H1 (cell line): ENCODE results near the gene TPD52L2. TPM values are rescaled to one million over a fixed set of nuclear protein-coding genes. Genes with fewer than 3 reads are reported as not detected.

ENCODE experiments used
- CTCF ChIA-PET: fragments of 300-600 bp; sonication (Branson Sonifier 250); formaldehyde crosslinking; loops from one replicate; lab custom pipeline; 2021; ENCODE audit not compliant: partially characterized antibody; lab: Charles Lee
- POLR2A ChIA-PET: fragments of 300-600 bp; sonication (Branson Sonifier 250); formaldehyde crosslinking; loops from one replicate; lab custom pipeline; 2021; ENCODE audit warnings: inconsistent platforms; ENCODE audit not compliant: partially characterized antibody; lab: Charles Lee
- DNase-seq, 2 experiments: peaks; one replicate each; pipeline versions ENCODE4 v3.0.0 to v3.0.0-alpha.2; 2010 to 2022; ENCODE audit warnings: low spot score in 2 of 2, low read depth in 1 of 2, mixed read lengths in 1 of 2
- FAIRE-seq: peaks from 2 replicates; lab custom pipeline; 2011; peaks lifted over from hg19 to GRCh38; lab: Jason Lieb, UNC
- H2AFZ ChIP-seq: 2 replicates; pipeline ENCODE4 v1.8.1; 2012; ENCODE audit warnings: low read length, inconsistent platforms
- H2AK5ac ChIP-seq: 2 replicates; pipeline ENCODE4 v1.6.1; 2013; ENCODE audit warnings: low read depth, low read length
- H2BK120ac ChIP-seq: replicated peaks from 2 replicates; pipeline ENCODE3; 2013; ENCODE audit warnings: low read depth, low read length, inconsistent platforms
- H2BK12ac ChIP-seq: 2 replicates; pipeline ENCODE4 v1.6.1; 2013; ENCODE audit warnings: low read depth, low read length
- H2BK15ac ChIP-seq: 2 replicates; pipeline ENCODE4 v1.6.1; 2013; ENCODE audit warnings: low read length
- H2BK20ac ChIP-seq: 2 replicates; pipeline ENCODE4 v1.6.1; 2013; ENCODE audit warnings: low read length
- H2BK5ac ChIP-seq: 2 replicates; pipeline ENCODE4 v1.6.1; 2013; ENCODE audit warnings: low read depth, low read length
- H3K14ac ChIP-seq: 2 replicates; pipeline ENCODE4 v1.6.1; 2013; ENCODE audit warnings: inconsistent platforms; ENCODE audit not compliant: insufficient read length
- H3K18ac ChIP-seq: 2 replicates; pipeline ENCODE4 v1.6.1; 2013; ENCODE audit warnings: low read length; ENCODE audit errors: extremely low read depth
- H3K23ac ChIP-seq: 2 replicates; pipeline ENCODE4 v1.6.1; 2013; ENCODE audit warnings: inconsistent platforms; ENCODE audit not compliant: insufficient read length
- H3K23me2 ChIP-seq: 2 replicates; pipeline ENCODE4 v1.6.1; 2013; ENCODE audit warnings: low read depth, low read length
- H3K27ac ChIP-seq: 2 replicates; pipeline ENCODE4 v1.6.1; 2011; ENCODE audit warnings: low read depth, low read length, inconsistent platforms
- H3K27me3 ChIP-seq, 4 experiments: replicated peaks in 1 of 4; 1 replicate in 1 of 4; 2 replicates in 3 of 4; pipeline versions ENCODE4 v1.6.1 to v1.8.1; 2011 to 2013; ENCODE audit warnings: low read length in 3 of 4, mild to moderate bottlenecking in 3 of 4, inconsistent platforms in 2 of 4, mixed read lengths in 2 of 4, moderate library complexity in 1 of 4; ENCODE audit not compliant: control insufficient read depth in 3 of 4, insufficient read depth in 3 of 4; ENCODE audit errors: extremely low read depth in 1 of 4
- H3K36me3 ChIP-seq, 4 experiments: 2 replicates each; pipeline versions ENCODE4 v1.6.1 to v1.8.1; 2011 to 2013; ENCODE audit warnings: mild to moderate bottlenecking in 4 of 4, low read length in 3 of 4, moderate library complexity in 2 of 4, control low read depth in 1 of 4, inconsistent platforms in 1 of 4; ENCODE audit not compliant: insufficient read depth in 4 of 4, control insufficient read depth in 2 of 4
- H3K4ac ChIP-seq: replicated peaks from 2 replicates; pipeline ENCODE3; 2013; ENCODE audit warnings: low read length, low read depth, mixed read lengths, inconsistent platforms; ENCODE audit not compliant: insufficient read length
- H3K4me1 ChIP-seq, 4 experiments: replicated peaks in 1 of 4; 1 replicate in 1 of 4; 2 replicates in 3 of 4; pipeline versions ENCODE4 v1.6.1 to v1.8.1; 2011 to 2013; ENCODE audit warnings: low read length in 3 of 4, inconsistent platforms in 2 of 4, mixed read lengths in 1 of 4; ENCODE audit not compliant: insufficient read depth in 4 of 4, control insufficient read depth in 3 of 4
- H3K4me2 ChIP-seq, 2 experiments: 2 replicates each; pipeline versions ENCODE4 v1.6.1 to v1.8.1; 2011 to 2013; ENCODE audit warnings: low read depth in 2 of 2, low read length in 2 of 2, control low read depth in 1 of 2, inconsistent platforms in 1 of 2, mild to moderate bottlenecking in 1 of 2; ENCODE audit not compliant: insufficient read depth in 1 of 2
- H3K4me3 ChIP-seq, 4 experiments: fragments of 200-600, 300-600 bp in 1 of 4; sonication (generic), shearing (Covaris generic), sonication (Bioruptor Twin) in 1 of 4; 2 replicates each; pipeline versions ENCODE4 v1.5.1 to v1.8.1; 2011 to 2016; ENCODE audit warnings: low read length in 4 of 4, low read depth in 3 of 4, control low read depth in 2 of 4, inconsistent platforms in 2 of 4, mild to moderate bottlenecking in 2 of 4, mixed read lengths in 1 of 4, moderate library complexity in 1 of 4; ENCODE audit not compliant: insufficient read depth in 2 of 4; ENCODE audit errors: extremely low read depth in 1 of 4
- H3K56ac ChIP-seq: replicated peaks from 2 replicates; pipeline ENCODE3; 2013; ENCODE audit warnings: low read depth, mild to moderate bottlenecking, mixed read lengths, low read length, inconsistent platforms; ENCODE audit not compliant: insufficient read length
- H3K79me1 ChIP-seq: 2 replicates; pipeline ENCODE4 v1.6.1; 2013; ENCODE audit warnings: low read depth, low read length, control low read depth
- H3K79me2 ChIP-seq, 2 experiments: 2 replicates each; pipeline versions ENCODE4 v1.6.1 to v1.8.1; 2012 to 2013; ENCODE audit warnings: low read length in 2 of 2, mild to moderate bottlenecking in 2 of 2, inconsistent platforms in 1 of 2; ENCODE audit not compliant: insufficient read depth in 2 of 2, control insufficient read depth in 1 of 2
- H3K9ac ChIP-seq, 4 experiments: replicated peaks in 1 of 4; 1 replicate in 1 of 4; 2 replicates in 3 of 4; pipeline versions ENCODE4 v1.6.1 to v1.8.1; 2011 to 2013; ENCODE audit warnings: low read depth in 3 of 4, low read length in 3 of 4, control low read depth in 2 of 4, mild to moderate bottlenecking in 2 of 4, moderate library complexity in 2 of 4, inconsistent platforms in 1 of 4; ENCODE audit errors: extremely low read depth in 1 of 4
- H3K9me3 ChIP-seq, 2 experiments: 2 replicates each; pipeline versions ENCODE4 v1.6.1 to v1.8.1; 2012 to 2013; ENCODE audit warnings: mild to moderate bottlenecking in 2 of 2, moderate library complexity in 2 of 2, control low read depth in 1 of 2, inconsistent platforms in 1 of 2, low read depth in 1 of 2, low read length in 1 of 2, mixed read lengths in 1 of 2; ENCODE audit not compliant: insufficient read depth in 2 of 2
- H4K20me1 ChIP-seq, 2 experiments: replicated peaks in 1 of 2; 2 replicates each; pipeline versions ENCODE3 to v1.8.1; 2011 to 2013; ENCODE audit warnings: inconsistent platforms in 2 of 2, low read length in 2 of 2, mild to moderate bottlenecking in 1 of 2; ENCODE audit not compliant: insufficient read depth in 2 of 2, control insufficient read depth in 1 of 2
- H4K5ac ChIP-seq: 2 replicates; pipeline ENCODE4 v1.6.1; 2013; ENCODE audit warnings: low read length, low read depth, mixed read lengths, inconsistent platforms; ENCODE audit not compliant: insufficient read length
- H4K8ac ChIP-seq: 2 replicates; pipeline ENCODE4 v1.8.0; 2013; ENCODE audit warnings: mild to moderate bottlenecking, moderate library complexity, low read length, inconsistent platforms; ENCODE audit not compliant: insufficient read depth; ENCODE audit errors: extremely low read depth
- H4K91ac ChIP-seq: replicated peaks from 2 replicates; pipeline ENCODE3; 2013; ENCODE audit warnings: low read length, mixed read lengths, inconsistent platforms; ENCODE audit not compliant: insufficient read length
- ATF2 ChIP-seq: IDR thresholded peaks from 2 replicates; pipeline ENCODE4 v1.6.1; 2012; ENCODE audit warnings: low read length, inconsistent platforms
- SAP30 ChIP-seq: fragments of 300-600 bp; sonication (generic); IDR thresholded peaks from 2 replicates; pipeline ENCODE4 v1.7.1; 2012; ENCODE audit warnings: low read length, moderate library complexity, mild to moderate bottlenecking, inconsistent platforms; ENCODE audit not compliant: insufficient read depth, insufficient replicate concordance
- WGBS, 2 experiments: shearing (Covaris generic) in 1 of 2; methylation state at CpG; one replicate each; pipeline versions ENCODE4 v1.1.6 to v1.1.7; 2013 to 2015; ENCODE audit warnings: low lambda C conversion rate in 2 of 2, mixed read lengths in 2 of 2, inconsistent platforms in 1 of 2, low coverage in 1 of 2, missing lambda C conversion rate in 1 of 2; ENCODE audit not compliant: insufficient replicate concordance in 2 of 2, insufficient coverage in 1 of 2, insufficient read length in 1 of 2; ENCODE audit errors: extremely low coverage in 1 of 2, missing lambda C conversion rate in 1 of 2; 5-methylcytosine and 5-hydroxymethylcytosine counted together
- polyA plus RNA-seq, 7 experiments: library from polyadenylated mRNA; depleted of rRNA in 3 of 7; stranded (reverse) in 5 of 7; unstranded in 2 of 7; fragments of >200 nt in 5 of 7; fragments of 200-250 nt in 2 of 7; gene quantifications; 1 replicate in 5 of 7; 2 replicates in 1 of 7; 4 replicates in 1 of 7; pipeline versions ENCODE4 v1.2.1 to v1.2.3, GENCODE V29; 2011 to 2013; ENCODE audit warnings: missing spikeins in 2 of 7, mixed read lengths in 2 of 7
- total RNA-seq: library from RNA; stranded (reverse); fragmentation: NEBNext Ultra II Directional; extraction: Animal tissue kit (Norgen Biotek cat#: 25700); gene quantifications from 2 replicates; pipeline ENCODE4 v1.2.1, GENCODE V29; 2021

The TPD52L2 gene
- total and polyA plus RNA-seq, 2 of the 8 experiments (the other 6 are each of a cell fraction or from before 2014, with no cell fraction given) = 77.1 to 80.2 TPM

- peaks cover 4 to 30% (median 21%) of the 10 kb centered on the region in 4 experiments for H3K4me1 ChIP-seq
- H3K18ac ChIP-seq = peak within 1 kb of the TSS; percentile 71; the same call in 1 of the 2 replicates
- ChIA-PET POLR2A (interaction anchor here (0.6 kb wide), 1 partner anchor 354 kb away, joined by 3 read pairs; no protein-coding TSS in a partner anchor), CTCF (no interaction called here)
- no peaks in the 10 kb centered on the region; a peak in 1 of 8 replicates for H3K36me3 ChIP-seq
- H2AFZ ChIP-seq = no peak within 1 kb of the TSS; the same call in 1 of the 2 replicates
- H4K91ac ChIP-seq = peak within 1 kb of the TSS; percentile 65
- peak within 1 kb of the TSS; percentile 54 to 80 (median 56) for H3K4me3 ChIP-seq
- H2AK5ac ChIP-seq = no peak within 1 kb of the TSS
- H3K14ac ChIP-seq = no peak within 1 kb of the TSS
- TF ChIP-seq ATF2 (no peak), SAP30 (no peak)
- H4K8ac ChIP-seq = peak within 1 kb of the TSS; percentile 88
- H3K56ac ChIP-seq = peak within 1 kb of the TSS; percentile 22
- peaks cover 15% of the 10 kb centered on the region; the same call in 1 of the 2 replicates for H3K23me2 ChIP-seq
- peak within 1 kb of the TSS in 2 of 4 experiments; percentile 41 to 61; a peak in 3 of 7 replicates for H3K9ac ChIP-seq
- whole genome bisulfite sequencing, 2 experiments = 0% methylated on average over 5 of the region's 147 CpGs; no CpG with 5 or more reads in 1 of the 2 experiments
- H3K27ac ChIP-seq = no peak within 1 kb of the TSS
- H3K4ac ChIP-seq = no peak within 1 kb of the TSS
- H3K79me1 ChIP-seq = peaks cover 7% of the 10 kb centered on the region
- peaks cover 7 to 34% of the 10 kb centered on the region in 2 experiments for H3K79me2 ChIP-seq
- peak within 1 kb of the TSS; percentile 79 to 96 for H3K4me2 ChIP-seq
- no peaks in the 10 kb centered on the region for H3K9me3 ChIP-seq
- no peak within 1 kb of the TSS for H2BK12ac ChIP-seq
- H2BK15ac ChIP-seq = no peak within 1 kb of the TSS
- H3K23ac ChIP-seq = no peak within 1 kb of the TSS
- peaks cover 14 to 36% (median 28%) of the 10 kb centered on the region in 4 experiments; a peak in 6 of 7 replicates for H3K27me3 ChIP-seq
- no peak for FAIRE-seq
- H4K20me1 ChIP-seq = peaks cover 5 to 17% of the 10 kb centered on the region in 2 experiments
- DNase-seq = no peak
- no peak within 1 kb of the TSS for H2BK120ac ChIP-seq
- no peak within 1 kb of the TSS for H2BK20ac ChIP-seq
- no peak within 1 kb of the TSS for H4K5ac ChIP-seq
- no peak within 1 kb of the TSS for H2BK5ac ChIP-seq
Measured at GRCh38 chr20:63830841-63831588, 34.1 kb upstream of the TPD52L2 start, which contains the start of gene ZBTB46. ZBTB46 (minus strand) TSS chr20:63831264; CDS start chr20:63790757, 40,507 bp downstream.
